Glutamatergic neuron (in vitro differentiated cells): ENCODE data around the gene RNF220. TPM values are rescaled to one million over a fixed set of nuclear protein-coding genes. Genes with fewer than 3 reads are reported as not detected.
A peak's percentile ranks its signal among the peaks of the same experiment; 100 is the strongest.

ENCODE experiments used
- DNase-seq: peaks from one replicate; pipeline ENCODE4 v3.0.0; 2022
- H3K27ac Mint-ChIP-seq: one replicate; pipeline ENCODE4 v1.8.0; 2020; ENCODE audit warnings: mild to moderate bottlenecking, mixed read lengths, inconsistent platforms; ENCODE audit not compliant: unreplicated experiment
- H3K27me3 Mint-ChIP-seq: one replicate; pipeline ENCODE4 v1.8.0; 2020; ENCODE audit warnings: mild to moderate bottlenecking, moderate library complexity, mixed read lengths, inconsistent platforms; ENCODE audit not compliant: unreplicated experiment
- H3K36me3 Mint-ChIP-seq: one replicate; pipeline ENCODE4 v1.8.0; 2020; ENCODE audit warnings: mild to moderate bottlenecking, mixed read lengths, inconsistent platforms; ENCODE audit not compliant: unreplicated experiment
- H3K4me1 Mint-ChIP-seq: one replicate; pipeline ENCODE4 v1.8.0; 2020; ENCODE audit warnings: mild to moderate bottlenecking, low read depth, mixed read lengths, inconsistent platforms; ENCODE audit not compliant: unreplicated experiment
- H3K4me3 Mint-ChIP-seq: one replicate; pipeline ENCODE4 v1.8.0; 2020; ENCODE audit warnings: mild to moderate bottlenecking, mixed read lengths, inconsistent platforms; ENCODE audit not compliant: unreplicated experiment
- H3K9me3 Mint-ChIP-seq: one replicate; pipeline ENCODE4 v1.8.0; 2020; ENCODE audit warnings: mild to moderate bottlenecking, moderate library complexity, mixed read lengths, inconsistent platforms; ENCODE audit not compliant: unreplicated experiment
- total RNA-seq: library from RNA; stranded (reverse); fragmentation: NEBNext Ultra II Directional; extraction: Animal tissue kit (Norgen Biotek cat#: 25700); gene quantifications from one replicate; pipeline ENCODE4 v1.2.1, GENCODE V29; 2021; ENCODE audit not compliant: unreplicated experiment
- TF ChIP-seq, protein P1 (sequence below): fragments of 200-600 bp; sonication (generic); IDR thresholded peaks from one replicate; pipeline ENCODE4 v1.5.0; 2021; ENCODE audit not compliant: partially characterized antibody, unreplicated experiment

Gene RNF220
- total RNA-seq, 1 donor from 2014 or later: 99.4 TPM

DNA sequence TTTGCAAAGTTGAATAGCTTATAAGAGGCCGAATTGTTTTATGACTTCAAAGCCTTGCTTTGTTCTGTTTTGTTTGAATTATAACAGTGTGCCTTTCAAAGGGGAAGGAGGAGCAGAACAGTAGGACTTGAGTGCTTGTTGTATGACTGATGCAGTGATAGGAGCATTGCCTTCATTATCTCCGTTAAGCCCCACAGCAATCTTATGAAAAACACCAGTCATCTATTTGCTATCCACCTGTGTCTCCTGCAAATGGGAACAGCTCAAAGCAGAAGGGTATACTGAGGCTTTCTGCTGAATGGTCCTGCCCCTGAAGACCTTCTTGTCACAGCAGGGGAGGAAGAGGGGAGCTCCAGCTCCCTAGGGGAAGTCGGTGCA, 127.5 kb downstream of the RNF220 start:
- H3K36me3 Mint-ChIP-seq: peaks cover 4% of the 10 kb centered on the region

DNA sequence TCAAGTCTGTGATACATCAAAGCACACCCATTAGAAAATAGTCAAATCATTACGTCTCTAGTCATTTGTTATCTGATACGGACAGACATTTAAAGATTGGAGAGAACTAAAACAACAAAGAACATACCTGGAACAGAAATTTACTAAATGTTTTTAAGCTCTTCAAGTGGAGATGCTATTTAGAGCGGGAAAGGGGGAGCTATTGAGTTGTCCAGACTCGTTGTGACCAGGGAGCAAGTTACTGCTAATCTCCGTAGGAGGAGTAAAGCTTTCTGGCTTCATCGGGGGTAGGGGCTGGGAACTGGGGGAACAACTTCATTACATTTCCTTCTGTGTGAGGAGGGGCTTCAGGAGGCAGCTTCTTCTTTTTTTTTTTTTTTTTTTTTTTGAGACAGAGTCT, 129.7 kb downstream of the RNF220 start:
- Mint-ChIP-seq H3K4me1 (peaks cover 9% of the 10 kb centered on the region), H3K36me3 (peaks cover 4% of the 10 kb centered on the region), H3K27me3 (peaks cover 7% of the 10 kb centered on the region), H3K4me3 (no peak overlapping the region), H3K9me3 (no peaks in the 10 kb centered on the region), H3K27ac (peak overlapping the region; percentile 11)
- TF ChIP-seq, protein P1, sequence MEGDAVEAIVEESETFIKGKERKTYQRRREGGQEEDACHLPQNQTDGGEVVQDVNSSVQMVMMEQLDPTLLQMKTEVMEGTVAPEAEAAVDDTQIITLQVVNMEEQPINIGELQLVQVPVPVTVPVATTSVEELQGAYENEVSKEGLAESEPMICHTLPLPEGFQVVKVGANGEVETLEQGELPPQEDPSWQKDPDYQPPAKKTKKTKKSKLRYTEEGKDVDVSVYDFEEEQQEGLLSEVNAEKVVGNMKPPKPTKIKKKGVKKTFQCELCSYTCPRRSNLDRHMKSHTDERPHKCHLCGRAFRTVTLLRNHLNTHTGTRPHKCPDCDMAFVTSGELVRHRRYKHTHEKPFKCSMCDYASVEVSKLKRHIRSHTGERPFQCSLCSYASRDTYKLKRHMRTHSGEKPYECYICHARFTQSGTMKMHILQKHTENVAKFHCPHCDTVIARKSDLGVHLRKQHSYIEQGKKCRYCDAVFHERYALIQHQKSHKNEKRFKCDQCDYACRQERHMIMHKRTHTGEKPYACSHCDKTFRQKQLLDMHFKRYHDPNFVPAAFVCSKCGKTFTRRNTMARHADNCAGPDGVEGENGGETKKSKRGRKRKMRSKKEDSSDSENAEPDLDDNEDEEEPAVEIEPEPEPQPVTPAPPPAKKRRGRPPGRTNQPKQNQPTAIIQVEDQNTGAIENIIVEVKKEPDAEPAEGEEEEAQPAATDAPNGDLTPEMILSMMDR: no peak
- DNase-seq: no peak

More for the DNA sequence above, 127.5 kb downstream of the RNF220 start:
- no peak overlapping the region for H3K4me3 Mint-ChIP-seq
- TF ChIP-seq, protein P1: no peak
- H3K9me3 Mint-ChIP-seq: no peaks in the 10 kb centered on the region
- H3K27ac Mint-ChIP-seq: no peak overlapping the region
- DNase-seq: no peak
- peaks cover 7% of the 10 kb centered on the region for H3K27me3 Mint-ChIP-seq
- peaks cover 9% of the 10 kb centered on the region for H3K4me1 Mint-ChIP-seq

DNA sequence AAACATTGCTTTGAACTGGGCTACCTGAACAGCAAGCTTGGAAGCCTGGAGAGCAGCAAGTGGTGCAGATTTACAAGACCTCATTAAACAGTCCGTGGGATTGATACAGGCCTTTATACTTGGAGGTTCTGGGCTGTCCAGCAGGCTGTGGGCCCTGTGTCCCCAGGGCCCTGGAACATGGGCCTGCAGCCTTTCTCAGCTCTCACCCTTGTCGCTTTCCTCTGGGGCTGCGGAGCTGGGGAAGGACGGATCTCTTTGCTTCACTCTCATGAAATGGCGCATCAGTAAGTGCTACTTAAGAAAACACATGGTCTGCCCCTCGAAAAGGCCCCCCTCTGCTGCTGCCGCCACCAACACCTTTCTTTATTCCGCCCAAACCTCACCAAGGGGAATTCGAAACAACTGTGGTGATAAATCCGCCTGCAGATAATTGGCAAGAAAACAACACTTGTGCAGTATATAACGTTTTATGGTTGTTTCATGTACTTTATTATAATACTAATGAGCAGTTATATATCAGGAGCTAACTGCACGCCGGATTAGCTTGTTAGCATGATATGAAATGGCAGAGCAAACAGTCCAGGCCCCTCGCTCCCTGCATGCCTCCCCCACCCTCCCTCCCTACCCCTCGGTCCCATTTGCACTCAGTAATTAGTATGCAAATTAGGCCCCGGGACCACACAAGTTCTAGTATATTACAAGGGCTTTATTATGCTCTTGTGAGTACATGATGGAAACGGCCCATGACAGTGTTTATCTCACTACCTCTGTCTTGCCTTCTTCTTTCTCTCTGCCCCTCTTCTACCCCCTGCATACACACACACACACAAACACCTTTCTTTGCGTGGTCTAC, 131.5 kb downstream of the RNF220 start:
- peaks cover 9% of the 10 kb centered on the region for H3K4me1 Mint-ChIP-seq
- TF ChIP-seq, protein P1: no peak
- no peak for DNase-seq
- no peak overlapping the region for H3K27ac Mint-ChIP-seq
- no peak overlapping the region for H3K4me3 Mint-ChIP-seq
- no peaks in the 10 kb centered on the region for H3K9me3 Mint-ChIP-seq
- H3K27me3 Mint-ChIP-seq: peaks cover 4% of the 10 kb centered on the region
- peaks cover 4% of the 10 kb centered on the region for H3K36me3 Mint-ChIP-seq

DNA sequence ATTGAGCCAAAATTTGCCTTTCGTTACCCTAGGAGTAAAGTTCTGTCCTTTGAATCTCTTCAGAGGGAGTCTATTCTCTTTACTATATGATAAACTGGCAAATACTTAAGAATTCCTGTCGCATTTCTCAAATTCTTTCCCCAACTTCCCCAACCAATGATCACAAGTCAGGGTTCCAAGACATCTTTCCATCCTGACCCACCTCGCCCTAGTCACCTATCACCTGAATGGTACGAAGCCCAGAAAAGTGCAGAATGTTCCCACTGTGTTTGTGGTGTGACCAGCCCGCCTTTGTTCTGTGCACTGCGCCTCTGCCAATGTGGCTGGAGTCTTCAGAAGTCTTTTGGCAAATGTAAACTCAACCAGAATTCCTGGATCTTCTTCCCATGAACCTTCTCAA, 132.5 kb downstream of the RNF220 start:
- peaks cover 4% of the 10 kb centered on the region for H3K27me3 Mint-ChIP-seq
- no peak overlapping the region for H3K4me3 Mint-ChIP-seq
- peaks cover 9% of the 10 kb centered on the region for H3K4me1 Mint-ChIP-seq
- DNase-seq: no peak
- peaks cover 4% of the 10 kb centered on the region for H3K36me3 Mint-ChIP-seq
- no peak overlapping the region for H3K27ac Mint-ChIP-seq
- H3K9me3 Mint-ChIP-seq: no peaks in the 10 kb centered on the region
- TF ChIP-seq, protein P1: no peak

DNA sequence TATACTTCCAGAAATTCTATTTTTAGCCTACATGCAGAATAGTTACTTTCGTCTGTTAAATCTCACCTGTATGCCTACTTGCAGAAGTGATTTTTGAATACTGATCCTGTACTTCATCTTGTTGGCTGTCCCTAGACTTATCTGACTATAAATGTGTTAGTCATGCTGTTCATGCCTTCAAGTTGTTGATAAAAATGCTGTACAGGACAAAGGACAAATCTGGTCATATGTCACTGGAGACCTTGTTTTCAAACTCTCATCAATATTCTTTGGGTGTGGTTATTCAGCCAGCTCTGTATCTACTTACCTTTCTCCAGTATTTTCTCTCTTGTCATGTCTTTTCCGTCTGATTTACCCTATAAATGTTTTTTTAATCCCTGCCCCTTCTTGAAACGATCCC, 132.9 kb downstream of the RNF220 start:
- no peak overlapping the region for H3K27ac Mint-ChIP-seq
- H3K9me3 Mint-ChIP-seq: no peaks in the 10 kb centered on the region
- peaks cover 4% of the 10 kb centered on the region for H3K36me3 Mint-ChIP-seq
- peaks cover 4% of the 10 kb centered on the region for H3K27me3 Mint-ChIP-seq
- no peak for DNase-seq
- H3K4me3 Mint-ChIP-seq: no peak overlapping the region
- H3K4me1 Mint-ChIP-seq: peaks cover 9% of the 10 kb centered on the region
- TF ChIP-seq, protein P1: no peak
